C4-2B (cell line): ENCODE measurements around the gene DCP1B.

ENCODE experiments used
- H3K27ac ChIP-seq: fragments of 450-650 bp; 2 replicates; pipeline ENCODE4 v1.5.1; 2017
- ZFX ChIP-seq: fragments of 450-650 bp; IDR thresholded peaks from 2 replicates; pipeline ENCODE4 v1.6.1; 2017
- TF ChIP-seq, protein P1 (sequence below): fragments of 450-650 bp; conservative IDR thresholded peaks from 2 replicates; pipeline ENCODE4 v1.5.1; 2017; ENCODE audit warnings: mild to moderate bottlenecking

Gene DCP1B

DNA sequence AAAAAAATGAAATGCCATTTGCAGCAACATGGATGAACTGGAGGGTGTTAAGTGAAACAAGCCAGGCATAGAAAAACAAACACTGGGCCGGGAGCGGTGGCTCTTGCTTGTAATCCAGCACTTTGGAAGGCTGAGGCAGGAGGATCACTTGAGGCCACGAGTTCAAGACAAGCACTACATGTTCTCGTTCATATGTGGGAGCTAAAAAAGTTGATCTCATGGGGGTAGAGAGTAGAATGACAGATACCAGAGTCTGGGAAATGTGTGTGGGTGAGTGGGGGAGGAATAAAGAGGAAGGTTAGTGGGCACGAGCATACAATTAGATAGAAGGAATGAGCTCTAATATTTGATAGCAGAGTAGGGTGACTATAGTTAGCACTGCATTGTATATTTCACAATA is 107.3 kb downstream of the DCP1B start:
- no peak overlapping the region for H3K27ac ChIP-seq
- TF ChIP-seq, protein P1, sequence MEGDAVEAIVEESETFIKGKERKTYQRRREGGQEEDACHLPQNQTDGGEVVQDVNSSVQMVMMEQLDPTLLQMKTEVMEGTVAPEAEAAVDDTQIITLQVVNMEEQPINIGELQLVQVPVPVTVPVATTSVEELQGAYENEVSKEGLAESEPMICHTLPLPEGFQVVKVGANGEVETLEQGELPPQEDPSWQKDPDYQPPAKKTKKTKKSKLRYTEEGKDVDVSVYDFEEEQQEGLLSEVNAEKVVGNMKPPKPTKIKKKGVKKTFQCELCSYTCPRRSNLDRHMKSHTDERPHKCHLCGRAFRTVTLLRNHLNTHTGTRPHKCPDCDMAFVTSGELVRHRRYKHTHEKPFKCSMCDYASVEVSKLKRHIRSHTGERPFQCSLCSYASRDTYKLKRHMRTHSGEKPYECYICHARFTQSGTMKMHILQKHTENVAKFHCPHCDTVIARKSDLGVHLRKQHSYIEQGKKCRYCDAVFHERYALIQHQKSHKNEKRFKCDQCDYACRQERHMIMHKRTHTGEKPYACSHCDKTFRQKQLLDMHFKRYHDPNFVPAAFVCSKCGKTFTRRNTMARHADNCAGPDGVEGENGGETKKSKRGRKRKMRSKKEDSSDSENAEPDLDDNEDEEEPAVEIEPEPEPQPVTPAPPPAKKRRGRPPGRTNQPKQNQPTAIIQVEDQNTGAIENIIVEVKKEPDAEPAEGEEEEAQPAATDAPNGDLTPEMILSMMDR, result no peak
- no peak for TF ChIP-seq ZFX
